Esophagus squamous epithelium (tissue), 4 donors: ENCODE measurements around the gene CTR9.

ENCODE experiments used
- POLR2A ChIP-seq, 4 donors: fragments of 450-650 bp; IDR thresholded peaks; one replicate each; pipeline ENCODE4 v1.6.1; 2017; ENCODE audit warnings: antibody characterized with exemption in 4 of 4, mild to moderate bottlenecking in 4 of 4, moderate library complexity in 3 of 4
- TF ChIP-seq, protein P1 (sequence below), 6 experiments: fragments of 450-650 bp in 4 of 6; fragments of 200-600 bp in 2 of 6; sonication (generic) in 2 of 6; IDR thresholded peaks; one replicate each; pipeline ENCODE4 v1.5.1; 2016 to 2019; ENCODE audit warnings: antibody characterized with exemption in 6 of 6, mild to moderate bottlenecking in 4 of 6, moderate library complexity in 4 of 6

GRCh38 chr11:10786451-10786850 lies 35.4 kb downstream of the CTR9 start:
- TF ChIP-seq, protein P1, sequence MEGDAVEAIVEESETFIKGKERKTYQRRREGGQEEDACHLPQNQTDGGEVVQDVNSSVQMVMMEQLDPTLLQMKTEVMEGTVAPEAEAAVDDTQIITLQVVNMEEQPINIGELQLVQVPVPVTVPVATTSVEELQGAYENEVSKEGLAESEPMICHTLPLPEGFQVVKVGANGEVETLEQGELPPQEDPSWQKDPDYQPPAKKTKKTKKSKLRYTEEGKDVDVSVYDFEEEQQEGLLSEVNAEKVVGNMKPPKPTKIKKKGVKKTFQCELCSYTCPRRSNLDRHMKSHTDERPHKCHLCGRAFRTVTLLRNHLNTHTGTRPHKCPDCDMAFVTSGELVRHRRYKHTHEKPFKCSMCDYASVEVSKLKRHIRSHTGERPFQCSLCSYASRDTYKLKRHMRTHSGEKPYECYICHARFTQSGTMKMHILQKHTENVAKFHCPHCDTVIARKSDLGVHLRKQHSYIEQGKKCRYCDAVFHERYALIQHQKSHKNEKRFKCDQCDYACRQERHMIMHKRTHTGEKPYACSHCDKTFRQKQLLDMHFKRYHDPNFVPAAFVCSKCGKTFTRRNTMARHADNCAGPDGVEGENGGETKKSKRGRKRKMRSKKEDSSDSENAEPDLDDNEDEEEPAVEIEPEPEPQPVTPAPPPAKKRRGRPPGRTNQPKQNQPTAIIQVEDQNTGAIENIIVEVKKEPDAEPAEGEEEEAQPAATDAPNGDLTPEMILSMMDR (IDR thresholded peaks at IDR 0.05): no peak
- TF ChIP-seq POLR2A (IDR thresholded peaks at IDR 0.05): no peak
